GM18873 (cell line): ENCODE measurements around the gene NOVA2.

Source experiments
- ATAC-seq: cut with Tn5 transposase; IDR thresholded peaks from one replicate; pipeline ENCODE4 v1.9.1; 2021; ENCODE audit warnings: mild to moderate bottlenecking, moderate library complexity, moderate number of reproducible peaks; ENCODE audit not compliant: unreplicated experiment, low FRiP score

NOVA2 gene

DNA sequence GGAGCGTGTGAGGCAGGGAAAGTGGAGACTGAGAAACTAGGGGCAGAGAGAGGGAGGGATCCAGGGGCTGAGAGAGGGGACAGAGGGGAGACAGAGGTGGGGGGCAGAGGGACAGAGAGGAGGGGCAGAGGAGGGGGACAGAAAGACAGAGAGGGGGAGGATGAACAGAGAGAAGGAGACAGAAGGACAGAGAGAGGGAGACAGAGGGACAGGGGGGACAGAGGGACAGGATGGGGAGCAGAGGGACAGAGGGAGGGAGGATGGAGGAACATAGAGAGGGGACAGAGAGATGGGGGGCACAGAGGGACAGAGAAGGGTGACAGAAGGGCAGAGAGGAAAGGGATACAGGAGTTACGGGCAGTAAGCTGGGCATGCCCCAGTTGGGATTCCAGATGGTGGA, 44.4 kb downstream of the NOVA2 start:
- no peak for ATAC-seq

DNA sequence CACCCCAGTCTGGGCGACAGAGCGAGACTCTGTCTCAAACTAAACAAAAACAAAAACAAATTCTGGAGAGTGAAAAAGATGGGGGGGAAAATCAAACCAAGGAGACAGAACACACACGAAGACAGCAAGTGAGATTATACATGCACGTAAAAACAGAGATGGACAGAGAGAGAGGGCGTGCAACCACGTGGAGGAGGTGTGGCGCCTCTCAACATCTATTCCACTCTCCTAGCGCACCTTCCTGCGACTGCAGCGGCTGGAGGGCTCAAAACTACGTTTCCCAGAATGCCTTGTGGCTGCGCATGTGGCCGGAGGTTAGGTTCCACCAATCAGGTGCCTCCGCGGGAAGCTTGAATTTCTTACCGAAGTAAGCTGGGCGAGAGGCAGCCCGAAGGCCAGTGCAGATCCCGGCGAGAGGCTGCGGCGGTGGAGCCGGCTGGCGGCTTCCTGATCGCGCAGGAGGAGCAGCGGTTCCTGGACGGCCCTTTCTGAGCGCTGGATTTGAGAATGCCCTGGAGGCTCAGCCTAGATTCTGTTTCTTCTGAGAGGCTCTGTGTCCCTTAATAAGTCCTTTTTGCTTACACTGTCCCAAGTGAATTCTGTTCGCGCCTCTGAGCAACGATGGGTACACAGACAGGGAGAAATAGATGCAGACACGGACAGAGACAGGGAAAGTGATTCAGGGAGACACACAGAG, 46.0 kb downstream of the NOVA2 start:
- no peak for ATAC-seq

DNA sequence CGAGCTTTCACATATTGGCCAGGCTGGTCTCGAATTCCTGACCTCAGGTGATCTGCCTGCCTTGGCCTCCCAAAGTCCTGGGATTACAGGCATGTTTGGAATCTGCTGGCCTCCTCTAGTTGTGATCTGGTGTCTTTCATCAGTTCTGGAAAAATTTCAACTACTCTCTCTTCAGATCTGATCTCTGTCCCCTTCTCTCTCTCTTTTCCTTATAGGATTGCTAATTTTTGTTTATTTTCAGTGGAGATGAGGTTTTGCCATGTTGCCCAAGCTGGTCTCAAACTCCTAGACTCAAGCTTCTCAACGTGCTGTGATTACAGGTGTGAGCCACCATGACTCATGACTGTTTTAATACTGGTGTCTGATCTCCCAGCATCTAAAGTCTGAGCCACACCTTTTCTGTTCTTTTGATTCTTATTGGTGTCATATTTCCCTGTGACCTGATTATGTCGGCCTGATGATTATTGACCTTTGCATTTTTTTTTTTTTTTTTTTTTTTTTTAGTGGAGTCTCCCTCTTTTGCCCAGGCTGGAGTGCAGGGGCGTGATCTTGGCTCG, 48.7 kb downstream of the NOVA2 start:
- ATAC-seq = no peak

DNA sequence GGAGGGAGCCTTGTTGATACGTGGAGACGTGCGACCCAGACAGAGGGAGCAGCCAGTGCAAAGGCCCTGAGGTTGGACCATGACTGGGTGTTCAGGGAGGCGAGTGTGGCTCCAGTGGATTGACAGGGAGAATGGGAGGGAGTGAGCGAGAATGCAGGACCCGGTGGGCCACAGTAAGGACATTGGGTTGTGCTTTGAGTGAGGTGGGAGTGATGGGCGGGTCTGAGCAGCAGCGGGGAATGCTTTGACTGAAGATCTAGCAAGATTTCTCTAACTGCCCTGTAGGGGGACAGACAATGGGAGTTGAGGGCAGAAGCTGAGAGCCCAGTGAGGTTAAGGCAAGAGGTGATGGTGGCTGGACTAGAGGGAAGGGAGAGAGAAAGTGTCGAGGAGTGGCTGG, 51.4 kb downstream of the NOVA2 start:
- no peak for ATAC-seq

DNA sequence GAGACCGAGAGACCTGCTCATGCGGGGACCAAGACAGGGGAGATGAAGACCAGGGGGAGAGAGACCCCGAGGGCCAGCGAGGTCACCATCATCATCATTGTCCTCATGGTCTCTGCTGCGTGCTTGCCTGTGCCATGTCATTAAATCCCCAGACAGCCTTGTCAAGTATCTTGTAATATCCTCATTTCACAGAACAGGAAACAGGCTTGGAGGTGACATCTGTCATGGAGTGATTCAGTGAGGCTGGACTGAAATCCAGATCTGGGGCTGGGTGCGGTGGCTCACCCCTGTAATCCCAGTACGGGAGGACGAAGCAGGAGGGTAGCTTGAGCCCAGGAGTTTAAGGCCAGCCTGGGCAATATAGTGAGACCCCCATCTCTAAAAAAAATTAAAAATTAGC, 53.2 kb downstream of the NOVA2 start:
- ATAC-seq = no peak

DNA sequence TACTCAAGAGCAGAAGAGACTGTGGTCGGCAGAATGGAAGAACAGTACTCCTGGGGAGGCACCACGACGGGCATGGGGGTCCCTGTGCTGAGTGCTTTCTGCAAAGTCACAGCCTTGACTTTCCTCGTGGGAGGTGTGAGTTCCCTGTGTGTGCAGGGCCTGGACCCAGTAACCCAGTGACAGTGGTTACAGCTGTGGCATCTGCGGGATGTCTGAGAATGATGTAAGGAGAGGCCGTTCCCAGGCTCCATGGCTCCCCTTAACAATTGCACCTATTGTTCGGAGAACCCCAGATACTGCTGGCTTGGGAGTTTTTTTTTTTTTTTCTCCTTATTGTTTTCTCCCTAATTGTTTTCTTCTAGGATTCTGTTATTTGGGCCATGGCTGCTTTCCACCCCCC, 54.0 kb downstream of the NOVA2 start:
- ATAC-seq = no peak

DNA sequence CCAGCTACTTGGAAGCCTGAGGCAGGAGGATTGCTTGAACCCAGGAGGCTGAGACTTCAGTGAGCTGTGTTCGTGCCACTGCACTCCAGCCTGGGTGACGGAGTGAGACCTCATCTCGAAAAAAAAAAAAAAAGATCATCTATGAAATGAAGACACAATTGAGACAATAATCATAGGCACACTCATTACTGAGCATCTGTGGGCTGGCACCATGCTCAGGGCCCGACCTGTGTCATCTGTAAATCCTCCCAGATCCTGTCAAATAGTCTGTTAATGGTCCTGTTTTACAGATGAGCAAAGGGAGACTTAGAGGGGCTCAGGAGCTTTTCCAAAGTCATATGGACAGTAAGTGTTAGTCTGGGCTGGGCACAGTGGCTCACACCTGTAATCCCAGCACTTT, 54.9 kb downstream of the NOVA2 start:
- ATAC-seq = no peak

DNA sequence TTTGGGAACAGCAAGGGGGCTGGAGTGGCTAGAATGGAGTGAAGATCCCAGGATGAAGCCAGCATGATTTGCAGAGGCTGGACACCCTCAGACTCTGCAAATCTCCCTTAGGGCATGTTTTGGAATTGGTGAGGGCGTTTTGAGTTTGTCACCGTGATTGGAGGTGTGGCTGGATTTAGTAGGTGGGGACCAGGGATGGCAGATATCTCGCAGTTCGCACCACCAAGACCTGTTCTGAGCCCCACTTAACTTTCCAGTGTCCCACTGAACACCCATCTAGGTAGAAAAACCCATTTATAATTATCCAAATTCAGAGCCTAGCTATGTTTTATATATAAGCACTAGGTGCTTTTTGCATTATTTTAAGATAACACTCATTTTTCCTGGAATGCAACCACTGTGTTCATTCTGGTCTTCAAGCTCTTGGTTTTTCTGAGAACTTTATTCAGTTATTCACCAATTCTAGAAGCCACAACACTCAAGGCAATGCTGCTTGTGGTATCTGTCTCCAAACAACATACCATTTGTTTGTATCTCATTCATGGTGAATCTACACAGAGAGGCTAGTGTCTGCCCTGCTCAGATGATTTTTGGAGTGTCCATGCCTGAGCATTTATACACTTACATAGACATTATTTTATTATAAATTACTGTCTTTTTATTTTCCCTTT, 56.1 kb downstream of the NOVA2 start:
- ATAC-seq = no peak

DNA sequence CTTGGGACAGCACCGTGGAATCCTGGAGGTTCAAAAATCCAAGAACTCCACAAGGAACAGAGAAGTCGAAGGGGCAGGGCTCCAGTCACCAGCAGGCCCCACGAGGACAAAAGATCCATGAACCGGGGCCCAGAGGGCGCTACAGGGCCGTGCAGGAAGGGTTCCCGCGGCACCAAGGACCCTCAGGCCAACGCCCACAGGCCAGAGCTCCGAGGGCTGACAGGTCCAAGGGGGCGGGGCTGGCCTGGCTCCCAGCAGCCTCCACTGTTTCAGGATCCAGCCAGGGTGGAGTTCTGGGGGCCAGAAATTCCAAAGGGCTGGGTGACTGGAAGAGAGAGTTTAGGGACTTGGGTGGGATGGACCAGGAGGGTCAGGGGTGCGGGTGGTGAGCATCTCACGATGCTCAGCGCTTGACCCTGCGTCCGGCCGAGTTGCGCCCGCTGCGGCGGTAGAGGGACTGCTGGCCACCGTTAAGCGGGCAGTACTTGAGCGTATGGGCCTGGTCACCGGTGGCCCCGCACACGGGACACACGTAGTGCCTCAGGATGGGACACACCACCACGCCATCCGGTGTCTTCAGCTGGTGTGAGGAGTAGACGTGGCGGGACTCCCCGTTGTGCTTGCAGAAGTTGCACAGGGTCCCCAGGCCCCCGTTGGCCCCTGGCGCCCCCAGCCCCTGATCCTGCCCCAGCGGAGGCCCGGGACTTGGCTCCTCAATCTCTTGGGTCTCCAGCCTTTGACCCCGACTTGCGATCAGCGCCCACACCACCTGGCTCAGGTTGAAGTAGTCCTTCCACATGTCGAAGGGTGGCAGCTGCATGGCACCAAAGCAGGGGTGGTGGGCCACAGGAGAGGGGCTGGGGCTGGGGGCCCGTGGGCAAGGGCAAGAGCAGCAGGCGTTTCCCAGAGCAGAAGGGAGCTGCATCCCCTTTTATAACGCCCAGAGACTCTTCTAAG, 59.5 kb downstream of the NOVA2 start, which contains the start of gene NANOS2:
TSS of gene NANOS2 (minus strand) at position 905 of the 957 bp plus-strand sequence. CDS start at position 820, 85 bp downstream.
- no peak for ATAC-seq

DNA sequence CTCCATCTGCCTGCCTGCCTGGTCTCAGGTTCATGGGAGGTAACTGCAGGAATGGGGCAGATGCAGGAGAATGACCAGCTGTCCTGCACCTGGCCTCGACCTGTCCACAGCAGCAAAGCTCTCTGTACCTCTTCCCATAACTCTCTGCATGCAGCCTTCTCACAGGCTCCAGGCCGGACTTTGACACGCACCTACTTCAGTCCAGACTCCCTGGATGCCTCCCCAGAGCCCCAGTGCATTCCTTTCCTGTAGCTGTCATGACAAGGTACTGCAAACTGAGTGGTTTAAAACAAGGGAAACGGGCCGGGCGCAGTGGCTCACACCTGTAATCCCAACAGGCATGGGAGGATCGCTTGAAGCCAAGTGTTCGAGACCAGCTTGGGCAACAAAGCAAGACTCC, 62.4 kb downstream of the NOVA2 start:
- no peak for ATAC-seq

DNA sequence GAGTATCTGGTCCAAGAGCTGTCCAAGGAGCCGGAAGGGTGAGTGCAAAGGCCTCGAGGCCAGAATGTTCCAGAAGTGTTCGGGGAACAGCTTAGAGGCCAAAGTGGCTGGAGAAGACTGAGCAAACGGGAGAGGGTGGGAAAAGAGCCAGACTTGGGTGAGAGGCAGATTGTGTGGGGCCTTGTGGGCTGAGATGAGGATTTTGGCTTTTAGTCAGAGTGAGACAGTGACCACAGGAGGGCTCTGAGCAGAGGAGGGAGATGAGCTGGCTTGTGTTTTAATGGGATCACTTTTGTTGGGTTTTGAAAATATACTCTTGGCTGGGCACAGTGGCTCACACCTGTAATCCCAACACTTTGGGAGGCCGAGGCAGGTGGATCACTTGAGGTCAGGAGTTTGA, 64.7 kb downstream of the NOVA2 start:
- ATAC-seq = no peak

DNA sequence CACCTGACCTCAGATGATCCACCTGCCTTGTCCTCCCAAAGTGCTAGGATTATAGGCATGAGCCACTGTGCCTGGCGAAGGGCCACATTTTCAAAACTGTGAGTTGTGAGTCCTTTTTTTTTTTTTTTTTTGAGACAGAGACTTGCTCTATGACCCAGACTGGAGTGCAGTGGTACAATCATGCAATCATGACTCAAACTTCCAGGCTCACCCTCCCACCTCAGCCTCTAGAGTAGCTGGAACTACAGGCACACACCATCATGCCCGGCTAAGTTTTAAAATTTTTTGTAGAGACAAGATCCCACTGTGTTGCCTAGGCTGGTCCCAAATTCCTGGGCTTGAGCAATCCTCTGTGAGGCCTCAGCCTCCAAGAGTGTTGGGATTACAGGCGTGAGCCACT, 67.4 kb downstream of the NOVA2 start:
- no peak for ATAC-seq

DNA sequence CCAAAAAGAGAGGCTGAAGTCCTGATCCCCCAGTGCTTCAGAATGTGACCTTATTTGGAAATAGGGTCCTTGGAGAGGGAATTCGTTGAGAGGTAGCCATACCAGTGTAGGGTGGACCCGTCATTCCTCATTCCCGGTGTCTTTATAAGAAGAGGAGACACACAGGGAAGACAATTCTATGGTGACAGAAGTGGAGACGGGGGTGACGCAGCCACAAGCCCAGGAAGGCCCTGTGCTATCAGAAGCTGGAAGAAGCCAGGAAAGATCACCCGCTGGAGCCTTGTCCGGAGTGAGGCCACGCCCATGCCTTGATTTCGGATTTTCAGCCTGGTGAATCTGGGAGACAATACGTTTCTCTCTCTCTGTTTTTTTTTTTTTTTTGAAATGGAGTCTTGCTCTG, 68.7 kb downstream of the NOVA2 start:
- ATAC-seq = no peak

DNA sequence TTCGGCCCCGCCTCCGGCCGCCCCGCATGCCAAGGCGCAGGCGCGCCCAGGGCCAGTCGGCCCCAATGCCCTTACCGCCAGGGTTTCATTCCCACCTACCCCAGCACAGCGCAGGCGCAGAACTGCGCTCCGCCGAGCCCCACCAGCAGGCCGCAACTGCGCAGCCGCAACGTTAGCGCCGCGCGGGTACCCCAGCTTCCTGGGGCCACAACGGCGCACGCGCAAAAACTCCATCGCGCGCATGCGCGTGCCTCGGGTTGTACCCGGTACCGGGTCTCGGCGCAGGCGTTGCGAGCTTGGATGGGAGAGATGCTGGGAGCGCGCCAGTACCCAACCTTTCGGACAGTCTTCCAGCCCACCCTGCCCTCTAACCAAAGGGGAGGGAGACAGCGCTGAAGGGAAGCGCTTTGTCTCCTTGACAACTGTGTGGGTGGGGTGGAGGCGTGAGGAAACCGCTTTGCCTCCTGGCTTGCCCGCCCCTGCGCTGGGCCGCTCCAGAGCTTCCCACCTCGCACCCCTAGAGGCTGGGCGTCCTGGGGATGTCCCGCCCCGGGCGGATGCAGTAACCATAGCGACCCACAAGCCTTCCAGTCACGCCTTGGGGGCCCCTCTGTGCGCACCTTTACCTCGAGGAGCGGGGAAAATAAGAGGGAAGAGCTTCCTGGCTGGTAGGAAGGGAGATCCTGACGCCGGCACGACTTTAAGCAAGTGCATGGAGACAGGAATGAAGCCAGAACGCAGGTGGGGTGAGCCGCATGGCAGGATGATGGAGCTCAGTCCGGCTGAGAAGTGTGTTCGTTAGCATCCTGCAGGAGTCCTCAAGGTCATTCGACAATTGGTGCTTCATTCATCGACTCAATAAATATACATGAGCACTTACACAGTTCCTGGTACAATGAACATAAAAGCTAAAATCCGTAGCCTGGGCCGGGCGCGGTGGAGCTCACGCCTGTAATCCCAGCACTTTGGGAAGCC, 70.7 kb downstream of the NOVA2 start:
- peak; percentile 88 for ATAC-seq

DNA sequence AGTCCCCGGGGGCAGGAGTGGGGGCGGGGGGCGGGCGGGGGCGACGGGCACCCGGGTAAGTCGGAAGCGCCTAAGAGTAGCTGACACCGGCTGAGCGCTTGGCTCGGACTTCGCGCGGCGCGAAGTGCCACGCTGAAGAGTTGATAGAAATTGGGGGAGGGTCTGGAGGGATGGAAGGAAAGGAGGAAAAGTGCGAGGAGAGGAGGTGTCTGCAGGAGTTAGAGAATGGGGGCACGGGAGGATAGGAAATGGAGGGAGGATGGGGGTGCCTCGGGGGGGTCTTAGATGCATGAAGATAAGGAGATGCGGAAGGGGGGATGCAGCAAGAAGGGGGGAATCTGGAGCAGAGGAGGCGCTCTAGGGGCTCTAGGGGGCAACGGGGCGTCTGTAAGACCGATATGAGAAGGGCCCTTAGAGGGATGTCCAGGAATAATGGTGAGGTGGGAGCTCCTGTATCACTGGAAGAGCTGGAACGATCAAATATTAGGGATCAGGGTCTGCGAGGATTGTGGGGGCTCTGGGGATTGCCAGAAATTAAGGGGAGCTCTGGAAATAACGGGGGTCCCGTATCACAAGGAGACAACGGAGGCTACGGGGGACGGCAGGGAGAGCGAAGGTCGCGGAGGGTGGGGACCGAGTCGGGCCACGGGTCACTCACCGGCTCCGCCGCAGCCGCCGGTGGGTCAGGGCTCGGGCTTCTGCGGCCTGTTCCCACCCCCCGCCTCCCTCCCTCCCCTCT, 71.6 kb downstream of the NOVA2 start, which contains the start of gene MYPOP:
TSS of gene MYPOP (minus strand) at position 702 of the 739 bp plus-strand sequence. CDS start 840 bp downstream, outside the sequence.
- no peak for ATAC-seq

DNA sequence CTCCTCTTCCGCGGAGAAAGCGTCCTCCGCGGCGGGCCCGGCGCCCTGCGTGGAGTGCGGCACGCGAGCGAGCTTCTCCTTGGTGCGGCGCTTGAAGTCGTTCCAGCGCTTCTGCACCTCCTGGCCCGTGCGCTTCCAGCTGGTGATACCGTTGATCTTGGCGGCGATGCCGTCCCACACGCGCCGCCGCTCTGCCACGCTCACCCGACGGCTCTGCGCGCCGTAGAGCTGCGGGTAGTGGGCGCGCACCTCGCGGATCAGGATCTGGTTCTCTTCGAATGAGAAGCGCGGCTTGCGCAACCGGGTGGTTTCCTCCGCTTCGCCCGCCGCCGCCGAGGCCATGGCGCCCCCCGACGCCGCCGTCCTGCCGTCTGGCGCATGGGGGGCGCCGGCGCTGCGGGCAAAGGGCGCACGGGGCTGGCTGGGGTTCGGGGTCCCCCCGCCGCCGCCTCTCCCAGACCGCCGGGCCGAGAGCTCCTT, 72.2 kb downstream of the NOVA2 start:
- ATAC-seq = no peak

DNA sequence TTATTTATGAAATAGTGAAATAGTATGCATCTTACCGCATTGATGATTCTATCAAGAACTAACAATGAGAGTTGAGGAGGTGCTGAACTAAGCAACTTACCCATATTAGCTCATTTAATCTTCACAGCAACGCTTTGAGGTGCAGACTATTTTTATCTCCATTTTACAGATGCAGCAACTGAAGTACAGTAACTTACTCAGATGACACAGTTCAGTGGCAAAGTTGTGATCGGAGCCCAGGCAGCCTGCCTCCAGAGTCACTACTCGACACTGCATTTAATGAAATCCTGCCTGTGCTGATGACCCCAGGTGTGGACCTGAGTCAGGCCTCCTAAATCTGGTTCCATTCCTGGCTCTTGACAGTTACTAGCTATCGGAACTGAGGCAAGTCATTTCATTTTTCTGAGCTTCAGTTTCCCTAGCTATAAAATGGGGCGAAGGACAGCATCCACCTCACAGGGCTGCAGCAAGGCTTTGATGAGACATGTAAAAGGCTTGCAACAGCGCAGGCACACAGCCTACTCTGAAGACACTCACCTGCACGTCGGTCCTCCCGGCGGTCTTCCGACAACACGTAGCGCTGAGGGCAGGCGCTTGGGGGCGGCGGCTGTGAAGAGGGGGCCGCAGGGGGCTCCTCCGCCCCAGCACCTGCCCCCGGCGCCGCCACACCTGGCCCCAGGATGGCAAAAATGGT, 72.8 kb downstream of the NOVA2 start:
- ATAC-seq = no peak

DNA sequence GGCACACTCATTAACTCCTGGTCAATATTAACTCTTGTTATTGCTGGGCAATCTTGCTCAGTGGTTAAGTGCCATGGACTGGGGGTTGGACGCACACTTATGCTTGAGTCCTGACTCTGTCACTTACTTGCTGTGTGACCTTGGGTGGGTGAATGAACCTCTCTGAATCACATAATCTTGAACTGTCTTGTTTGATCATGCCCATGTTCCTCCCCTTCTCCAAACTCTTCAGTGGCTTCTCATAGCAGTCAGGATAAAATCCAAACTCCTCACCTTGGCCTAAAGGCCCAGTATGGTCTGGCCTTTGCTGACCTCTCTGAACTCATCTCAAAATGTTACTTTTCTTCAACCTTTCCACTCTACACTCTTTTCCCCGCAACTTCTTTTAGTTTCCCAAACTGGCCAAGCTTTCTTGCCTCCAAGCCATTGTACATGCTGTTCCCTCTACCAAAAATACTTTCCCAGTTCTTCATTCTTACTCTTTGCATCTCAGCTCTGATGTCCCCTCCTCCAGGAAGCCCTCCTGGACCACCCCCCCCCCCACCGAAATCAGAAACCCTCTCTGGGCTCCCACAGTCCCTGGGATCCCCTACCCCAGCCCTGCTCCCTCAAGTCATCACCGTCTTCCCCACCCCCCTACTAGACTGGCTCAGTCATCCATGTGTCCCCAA, 73.6 kb downstream of the NOVA2 start:
- ATAC-seq = no peak
